Measurements from ENCODE around the gene TMEM233.

The TMEM233 gene

GRCh38 chr12:119593578-119594398 lies at the start of gene TMEM233:
TSS of gene TMEM233 (plus strand) at chr12:119593774. CDS start at chr12:119593849, 75 bp downstream.
- DNase-seq, result no peak

GRCh38 chr12:119544765-119545625 lies 48.6 kb upstream of the TMEM233 start:
- peak; percentile 29 for DNase-seq

- DNase-seq, result no peak
Observed at GRCh38 chr12:119546340-119546739, 47.2 kb upstream of the TMEM233 start.

DNA sequence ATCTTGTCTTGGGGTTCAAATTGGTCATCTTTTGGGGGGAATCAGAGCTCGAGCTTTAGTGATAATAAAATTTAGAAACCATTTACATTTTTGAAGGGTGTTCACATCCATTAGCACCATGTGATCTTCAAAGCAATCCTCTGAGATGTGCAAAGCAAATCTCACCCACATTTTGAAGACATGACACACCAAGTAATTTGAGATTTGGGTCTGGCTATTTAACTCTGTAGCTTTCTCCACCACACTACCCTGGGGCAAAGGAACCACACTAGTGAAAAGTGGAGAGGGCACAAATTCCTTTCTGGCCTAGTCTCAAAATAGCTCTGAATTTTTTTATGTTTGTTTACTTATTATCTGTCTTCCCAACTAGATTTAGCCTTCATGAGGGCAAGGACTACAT lies 46.6 kb upstream of the TMEM233 start:
- no peak for DNase-seq

GRCh38 chr12:119556854-119557253 lies 36.7 kb upstream of the TMEM233 start:
- no peak for DNase-seq

- DNase-seq, result no peak
Observed at GRCh38 chr12:119565404-119565803, 28.2 kb upstream of the TMEM233 start.

GRCh38 chr12:119570771-119571170 lies 22.8 kb upstream of the TMEM233 start:
- DNase-seq, result no peak

GRCh38 chr12:119573086-119573485 lies 20.5 kb upstream of the TMEM233 start:
- no peak for DNase-seq

- no peak for DNase-seq
Observed at GRCh38 chr12:119574255-119574654, 19.3 kb upstream of the TMEM233 start.

DNA sequence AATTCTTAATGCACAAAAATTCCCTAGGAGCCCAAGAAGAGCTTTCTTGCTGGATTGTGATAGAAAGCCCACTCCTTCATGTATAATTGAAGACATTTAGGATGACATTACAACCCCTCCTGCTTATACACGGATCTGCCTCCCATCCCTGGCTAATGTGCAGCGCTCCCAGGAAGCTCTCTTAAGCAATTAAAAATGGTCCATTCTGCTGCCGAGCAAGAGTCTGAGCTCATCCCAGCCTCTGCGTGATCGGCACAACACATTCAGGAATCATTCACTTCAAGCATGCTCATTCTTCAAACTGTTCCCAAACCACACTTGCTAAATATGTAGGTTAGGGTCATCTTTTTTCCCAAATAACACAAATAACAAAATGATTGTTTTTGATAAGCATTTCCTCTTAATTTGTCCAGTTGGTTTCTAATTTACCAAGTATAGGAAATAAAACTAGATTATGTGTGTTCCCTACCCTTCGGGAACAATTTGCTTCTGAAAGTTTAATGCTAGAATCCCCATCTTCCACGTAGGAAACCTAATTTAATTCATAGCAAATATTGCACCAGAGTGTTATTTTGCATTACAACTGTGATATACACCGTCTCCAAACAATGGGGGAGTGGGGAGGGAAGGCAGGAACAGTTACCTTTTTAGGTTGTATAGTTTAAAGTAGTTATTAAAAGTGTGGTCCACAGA lies 17.3 kb upstream of the TMEM233 start:
- no peak for DNase-seq

GRCh38 chr12:119576915-119577314 lies 16.7 kb upstream of the TMEM233 start:
- DNase-seq, result no peak

DNA sequence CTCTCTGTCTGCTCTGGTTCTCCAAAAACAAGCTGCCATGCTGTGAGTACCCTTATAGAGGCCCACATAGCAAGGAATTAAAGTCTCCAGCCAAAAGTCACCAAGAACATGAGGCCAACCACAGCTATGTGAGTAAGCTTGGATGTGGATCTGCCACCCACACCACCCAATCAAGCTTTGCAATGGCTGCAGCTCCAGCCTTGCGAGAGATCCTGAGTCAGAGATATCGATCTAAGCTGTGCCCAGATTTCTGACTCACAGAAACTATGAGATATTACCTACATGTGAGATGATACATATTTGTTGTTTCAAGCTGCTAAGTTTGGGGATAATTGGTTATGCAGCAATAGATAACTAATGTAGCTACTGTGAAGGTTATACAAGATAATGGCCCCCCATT lies 15.5 kb upstream of the TMEM233 start:
- DNase-seq, result no peak

GRCh38 chr12:119589097-119589496 lies 4.5 kb upstream of the TMEM233 start:
- no peak for DNase-seq

GRCh38 chr12:119589634-119590033 lies 3.9 kb upstream of the TMEM233 start:
- no peak for DNase-seq

DNA sequence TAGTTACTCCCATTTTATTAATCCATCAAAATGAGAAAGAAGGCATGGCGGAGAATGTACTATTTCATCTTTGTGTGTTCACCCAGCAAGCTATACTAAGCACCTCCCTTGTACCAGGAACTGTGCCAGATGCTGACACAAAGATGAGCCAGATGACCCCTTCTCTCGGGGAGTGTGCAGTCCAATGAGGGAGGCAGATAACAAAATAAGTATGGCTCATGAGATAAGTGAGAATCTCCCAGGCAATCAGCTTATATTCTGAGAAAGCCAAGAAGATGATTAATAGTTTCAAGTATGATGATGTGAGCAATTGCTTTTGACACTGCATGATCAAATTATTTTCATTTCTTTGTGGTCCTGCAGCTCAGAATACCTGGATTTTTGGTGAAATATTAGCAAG lies 1.3 kb upstream of the TMEM233 start:
- DNase-seq, result no peak

GRCh38 chr12:119594399-119594730 lies 791 bp downstream of the TMEM233 start:
- DNase-seq, result no peak

GRCh38 chr12:119594772-119595445 lies 1.3 kb downstream of the TMEM233 start:
- no peak for DNase-seq

GRCh38 chr12:119598159-119598558 lies 4.6 kb downstream of the TMEM233 start:
- no peak for DNase-seq

GRCh38 chr12:119601877-119602733 lies 8.5 kb downstream of the TMEM233 start:
- no peak for DNase-seq

DNA sequence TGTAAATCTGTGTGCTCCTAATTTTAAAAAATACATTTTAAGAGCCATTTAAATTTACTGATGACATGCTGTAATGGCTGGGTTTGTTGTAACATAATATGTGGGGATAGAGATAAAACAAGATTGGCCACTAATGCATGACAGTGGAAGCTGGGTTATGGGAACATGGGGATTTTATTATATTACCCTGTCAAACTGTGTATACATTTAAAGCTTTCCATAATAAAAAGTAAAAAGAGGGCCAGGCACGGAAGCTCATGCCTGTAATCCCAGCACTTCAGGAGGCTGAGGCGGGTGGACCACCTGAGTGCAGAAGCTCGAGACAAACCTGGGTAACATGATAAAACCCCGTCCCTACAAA lies 9.1 kb downstream of the TMEM233 start:
- DNase-seq, result no peak

GRCh38 chr12:119603767-119604166 lies 10.2 kb downstream of the TMEM233 start:
- no peak for DNase-seq

GRCh38 chr12:119609358-119609757 lies 15.8 kb downstream of the TMEM233 start:
- no peak for DNase-seq
